ENCODE data around the gene TAF11L3. TPM values are rescaled to one million over a fixed set of nuclear protein-coding genes. Genes with fewer than 3 reads are reported as not detected.
"Not testable (repeated sequence)": the region's sequence is repeated elsewhere in the genome, so short reads cannot be mapped to it uniquely, and the experiment has no call there.

The TAF11L3 gene
- not detected for polyA plus RNA-seq (2013, experiment 1 of 4)
- polyA plus RNA-seq (2013, experiment 2 of 4), result not detected
- polyA plus RNA-seq (2013, experiment 3 of 4), result not detected
- polyA plus RNA-seq (2013, experiment 4 of 4), result not detected

DNA sequence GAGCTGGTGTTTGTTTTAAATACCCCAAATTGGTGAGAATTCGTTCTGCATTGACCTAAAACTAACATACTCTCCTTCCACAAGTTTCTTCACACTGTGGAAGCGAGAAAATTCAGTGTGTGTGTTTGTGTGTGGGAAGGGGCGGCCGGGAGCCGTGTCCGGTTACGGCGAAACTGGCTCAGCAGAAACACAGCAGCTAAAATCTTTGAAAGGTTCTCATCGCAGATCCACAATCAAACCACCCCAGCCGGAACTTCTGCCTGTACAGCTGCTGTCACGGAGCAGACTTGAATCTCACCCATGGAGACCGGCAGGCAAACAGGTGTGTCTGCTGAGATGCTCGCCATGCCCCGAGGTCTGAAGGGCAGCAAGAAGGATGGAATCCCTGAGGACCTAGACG is at the start of gene TAF11L3:
TAF11L3 (plus strand) TSS at position 301 of the 400 bp plus-strand sequence.
- H3K4me3 ChIP-seq (ENCODE audit: insufficient read depth, low read depth, low read length); H3K9me3 ChIP-seq (ENCODE audit: control insufficient read depth, low read length); H3K36me3 ChIP-seq (ENCODE audit: control insufficient read depth, insufficient read depth, low read length); H3K4me1 ChIP-seq (ENCODE audit: control insufficient read depth, insufficient read depth, low read length); H3K27ac ChIP-seq (ENCODE audit: insufficient read depth, low read depth, low read length, poor library complexity, severe bottlenecking); H3K27me3 ChIP-seq (ENCODE audit: control insufficient read depth, insufficient read depth, low read length, poor library complexity, severe bottlenecking): not testable (repeated sequence)
- no CpG with 5 or more reads among the region's 15 CpGs for WGBS, 2 experiments

DNA sequence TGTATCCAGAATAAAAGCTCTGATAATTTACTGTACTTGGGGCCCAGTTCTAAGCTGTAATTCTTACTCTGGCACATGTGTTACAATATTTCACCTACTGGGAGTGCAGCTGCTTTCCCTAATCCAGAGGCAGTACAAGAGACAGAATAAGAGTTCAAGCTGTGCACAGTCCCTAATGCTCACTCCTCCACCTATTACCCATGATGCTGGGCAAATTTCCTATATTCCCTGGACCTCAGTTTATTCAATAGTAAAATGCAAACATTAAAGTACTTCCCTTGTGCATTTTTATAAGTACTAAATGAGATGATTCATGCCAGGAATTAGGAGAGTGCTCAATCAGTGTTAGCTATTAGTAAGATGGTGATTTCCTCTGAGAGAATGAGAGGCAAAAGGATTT is 48.1 kb upstream of the TAF11L3 start:
- Histone ChIP-seq H3K27ac (ENCODE audit: insufficient read depth, low read depth, low read length, poor library complexity, severe bottlenecking) (no peak overlapping the region), H3K27me3 (ENCODE audit: control insufficient read depth, insufficient read depth, low read length, poor library complexity, severe bottlenecking) (no peaks in the 10 kb centered on the region), H3K36me3 (ENCODE audit: control insufficient read depth, insufficient read depth, low read length) (no peaks in the 10 kb centered on the region), H3K4me1 (ENCODE audit: control insufficient read depth, insufficient read depth, low read length) (no peaks in the 10 kb centered on the region), H3K4me3 (ENCODE audit: insufficient read depth, low read depth, low read length) (no peak overlapping the region), H3K9me3 (ENCODE audit: control insufficient read depth, low read length) (no peaks in the 10 kb centered on the region)

DNA sequence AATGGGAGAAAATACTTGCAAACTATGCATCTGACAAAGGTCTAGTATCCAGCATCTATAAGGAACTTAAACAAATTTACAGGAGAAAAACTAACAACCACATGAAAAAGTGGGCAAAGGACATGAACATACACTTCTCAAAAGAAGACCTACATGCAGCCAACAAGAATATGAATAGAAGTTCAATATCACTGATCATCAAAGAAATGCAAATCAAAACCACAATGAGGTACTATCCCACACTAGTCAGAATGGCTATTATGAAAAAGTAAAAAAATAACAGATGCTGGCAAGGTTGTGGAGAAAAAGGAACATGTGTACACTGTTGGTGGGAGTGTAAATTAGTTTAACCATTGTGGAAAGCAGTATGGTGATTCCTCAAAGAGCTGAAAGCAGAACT is 43.1 kb upstream of the TAF11L3 start:
- not testable (repeated sequence) for H3K4me3 ChIP-seq (ENCODE audit: insufficient read depth, low read depth, low read length); H3K36me3 ChIP-seq (ENCODE audit: control insufficient read depth, insufficient read depth, low read length); H3K27ac ChIP-seq (ENCODE audit: insufficient read depth, low read depth, low read length, poor library complexity, severe bottlenecking); H3K9me3 ChIP-seq (ENCODE audit: control insufficient read depth, low read length); H3K27me3 ChIP-seq (ENCODE audit: control insufficient read depth, insufficient read depth, low read length, poor library complexity, severe bottlenecking); H3K4me1 ChIP-seq (ENCODE audit: control insufficient read depth, insufficient read depth, low read length)

DNA sequence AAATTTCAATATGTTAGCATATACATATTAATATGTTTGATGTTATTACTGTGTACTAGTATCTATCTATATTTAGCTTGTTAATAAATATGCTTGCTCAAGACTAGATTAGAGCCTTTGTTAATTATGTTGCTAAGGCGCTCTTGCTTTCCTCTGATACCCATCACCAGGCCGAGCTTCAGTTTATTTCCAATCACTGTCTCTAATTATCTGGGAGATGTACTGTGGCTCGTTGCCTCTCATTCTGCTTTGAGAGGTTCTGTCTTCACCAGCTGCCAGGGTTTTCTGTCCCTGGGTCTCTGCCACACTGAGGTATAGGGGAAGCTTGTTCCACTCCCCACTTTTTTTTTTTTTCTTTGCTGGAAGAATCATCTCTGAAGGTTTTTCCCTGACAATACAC is 41.1 kb upstream of the TAF11L3 start:
- WGBS, 2 experiments, result 92 to 98% methylated on average over 3 of the region's 3 CpGs
- no peaks in the 10 kb centered on the region for H3K27me3 ChIP-seq (ENCODE audit: control insufficient read depth, insufficient read depth, low read length, poor library complexity, severe bottlenecking)
- H3K4me3 ChIP-seq (ENCODE audit: insufficient read depth, low read depth, low read length), result no peak overlapping the region
- no peaks in the 10 kb centered on the region for H3K36me3 ChIP-seq (ENCODE audit: control insufficient read depth, insufficient read depth, low read length)
- H3K9me3 ChIP-seq (ENCODE audit: control insufficient read depth, low read length), result no peaks in the 10 kb centered on the region
- H3K4me1 ChIP-seq (ENCODE audit: control insufficient read depth, insufficient read depth, low read length), result peaks cover 5% of the 10 kb centered on the region
- no peak overlapping the region for H3K27ac ChIP-seq (ENCODE audit: insufficient read depth, low read depth, low read length, poor library complexity, severe bottlenecking)

DNA sequence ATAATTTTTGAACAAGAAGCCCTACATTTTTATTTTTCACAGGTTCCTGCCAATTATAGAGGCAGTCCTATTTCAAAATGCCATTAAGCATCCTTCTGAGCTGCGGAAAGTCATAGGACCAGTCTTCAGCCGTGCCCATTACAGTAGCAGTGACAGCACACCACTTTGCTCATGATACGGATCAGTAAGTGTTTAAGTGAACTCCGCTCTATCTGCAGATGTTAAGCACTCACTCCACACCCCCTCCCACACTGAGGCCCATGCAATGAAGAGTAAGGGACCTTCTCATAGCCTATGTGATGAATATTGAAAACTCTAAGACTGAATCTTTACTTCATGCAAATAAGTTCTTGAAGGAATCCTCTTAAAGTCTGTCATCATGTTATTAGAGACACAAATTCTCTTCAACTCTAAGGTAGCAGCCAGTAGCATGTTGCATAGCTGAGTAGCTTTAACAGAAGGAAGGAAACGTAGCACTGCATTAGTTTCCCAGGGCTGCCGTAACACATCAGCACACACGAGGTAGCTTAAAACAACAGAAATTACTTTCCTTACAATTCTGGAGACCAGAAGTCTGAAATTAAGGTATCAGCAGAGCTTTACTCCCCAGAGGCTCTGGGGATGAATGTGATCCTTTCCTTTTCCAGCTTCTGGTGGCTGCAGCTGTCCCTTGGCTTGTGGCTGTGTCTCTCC is 40.4 kb upstream of the TAF11L3 start:
- WGBS, 2 experiments, result 89 to 94% methylated on average over 7 of the region's 7 CpGs
- Histone ChIP-seq H3K9me3 (ENCODE audit: control insufficient read depth, low read length) (no peaks in the 10 kb centered on the region), H3K27ac (ENCODE audit: insufficient read depth, low read depth, low read length, poor library complexity, severe bottlenecking) (no peak overlapping the region), H3K36me3 (ENCODE audit: control insufficient read depth, insufficient read depth, low read length) (no peaks in the 10 kb centered on the region), H3K27me3 (ENCODE audit: control insufficient read depth, insufficient read depth, low read length, poor library complexity, severe bottlenecking) (no peaks in the 10 kb centered on the region), H3K4me3 (ENCODE audit: insufficient read depth, low read depth, low read length) (no peak overlapping the region), H3K4me1 (ENCODE audit: control insufficient read depth, insufficient read depth, low read length) (peaks cover 5% of the 10 kb centered on the region)

DNA sequence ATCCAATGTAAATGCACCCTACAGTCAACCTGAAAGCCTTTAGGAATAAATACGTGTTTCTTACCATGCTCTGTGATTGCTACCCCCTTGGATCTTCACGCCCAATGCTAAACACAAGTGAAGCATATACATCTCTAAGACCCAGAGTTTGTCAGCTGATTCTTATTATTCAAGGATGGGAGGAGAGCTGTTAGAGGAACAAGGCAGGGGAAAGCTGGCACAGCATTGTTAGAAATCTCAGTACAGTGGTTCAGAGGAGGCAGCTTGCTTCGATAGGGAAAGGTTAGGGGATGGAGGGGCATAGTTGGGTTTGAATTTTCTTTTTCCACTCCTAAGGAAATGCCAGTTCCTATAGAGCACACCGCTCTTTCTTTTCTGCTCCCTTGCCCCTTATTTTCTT is 36.8 kb upstream of the TAF11L3 start:
- H3K36me3 ChIP-seq (ENCODE audit: control insufficient read depth, insufficient read depth, low read length), result no peaks in the 10 kb centered on the region
- H3K27me3 ChIP-seq (ENCODE audit: control insufficient read depth, insufficient read depth, low read length, poor library complexity, severe bottlenecking), result no peaks in the 10 kb centered on the region
- WGBS, 2 experiments, result 66 to 71% methylated on average over 4 of the region's 4 CpGs
- H3K4me1 ChIP-seq (ENCODE audit: control insufficient read depth, insufficient read depth, low read length), result peaks cover 5% of the 10 kb centered on the region
- H3K9me3 ChIP-seq (ENCODE audit: control insufficient read depth, low read length), result no peaks in the 10 kb centered on the region
- no peak overlapping the region for H3K4me3 ChIP-seq (ENCODE audit: insufficient read depth, low read depth, low read length)
- H3K27ac ChIP-seq (ENCODE audit: insufficient read depth, low read depth, low read length, poor library complexity, severe bottlenecking), result no peak overlapping the region

DNA sequence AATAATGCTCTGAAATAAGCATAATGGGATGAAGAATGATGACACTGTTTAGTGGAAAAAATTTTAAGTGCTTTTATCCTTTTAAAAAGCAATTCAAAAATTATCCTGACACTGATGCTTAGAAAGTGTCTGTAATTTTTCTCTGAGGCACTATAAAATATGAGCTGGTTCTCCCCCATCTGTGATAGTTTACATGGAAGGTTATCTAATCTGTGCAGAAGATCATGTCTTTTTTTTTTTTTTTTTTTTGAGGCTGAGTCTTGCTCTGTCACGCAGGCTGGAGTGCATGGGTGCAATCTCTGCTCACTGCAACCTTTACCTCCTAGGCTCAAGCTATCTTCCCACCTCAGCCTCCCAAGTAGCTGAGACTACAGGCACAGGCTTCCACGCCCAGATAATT is 35.4 kb upstream of the TAF11L3 start:
- 82 to 94% methylated on average over 2 of the region's 2 CpGs for WGBS, 2 experiments
- H3K4me3 ChIP-seq (ENCODE audit: insufficient read depth, low read depth, low read length), result no peak overlapping the region
- H3K9me3 ChIP-seq (ENCODE audit: control insufficient read depth, low read length), result no peaks in the 10 kb centered on the region
- H3K36me3 ChIP-seq (ENCODE audit: control insufficient read depth, insufficient read depth, low read length), result no peaks in the 10 kb centered on the region
- H3K27ac ChIP-seq (ENCODE audit: insufficient read depth, low read depth, low read length, poor library complexity, severe bottlenecking), result no peak overlapping the region
- peaks cover 5% of the 10 kb centered on the region for H3K4me1 ChIP-seq (ENCODE audit: control insufficient read depth, insufficient read depth, low read length)
- no peaks in the 10 kb centered on the region for H3K27me3 ChIP-seq (ENCODE audit: control insufficient read depth, insufficient read depth, low read length, poor library complexity, severe bottlenecking)

DNA sequence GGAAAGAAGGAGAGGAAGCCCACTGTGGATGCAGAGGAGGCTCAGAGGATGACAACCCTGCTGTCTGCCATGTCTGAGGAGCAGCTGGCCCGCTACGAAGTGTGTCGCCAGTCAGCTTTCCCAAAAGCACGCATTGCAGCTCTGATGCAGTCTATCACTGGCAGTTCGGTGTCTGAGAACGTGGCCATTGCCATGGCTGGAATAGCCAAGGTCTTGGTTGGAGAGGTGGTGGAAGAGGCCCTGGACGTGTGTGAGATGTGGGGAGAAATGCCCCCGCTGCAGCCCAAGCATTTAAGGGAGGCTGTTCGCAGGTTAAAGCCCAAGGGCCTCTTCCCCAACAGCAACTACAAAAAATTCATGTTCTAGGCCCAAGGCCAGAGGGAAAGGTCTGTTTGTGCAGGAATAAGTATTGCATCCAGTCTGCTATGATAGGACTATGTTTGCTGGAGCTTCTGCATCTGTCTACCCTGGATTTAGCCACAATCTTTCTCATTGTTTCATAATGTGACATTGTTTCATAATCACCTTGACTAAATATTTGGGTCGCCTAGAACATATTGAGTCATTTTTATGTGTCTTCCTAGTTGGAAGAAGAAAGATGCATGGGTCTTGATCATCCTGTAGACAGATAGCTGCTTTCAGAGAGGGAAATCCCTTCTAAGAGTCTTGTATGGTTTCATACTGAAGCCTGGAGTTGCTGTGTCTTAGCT is 31.5 kb upstream of the TAF11L3 start:
- H3K27me3 ChIP-seq (ENCODE audit: control insufficient read depth, insufficient read depth, low read length, poor library complexity, severe bottlenecking); H3K4me3 ChIP-seq (ENCODE audit: insufficient read depth, low read depth, low read length); H3K4me1 ChIP-seq (ENCODE audit: control insufficient read depth, insufficient read depth, low read length); H3K27ac ChIP-seq (ENCODE audit: insufficient read depth, low read depth, low read length, poor library complexity, severe bottlenecking); H3K36me3 ChIP-seq (ENCODE audit: control insufficient read depth, insufficient read depth, low read length); H3K9me3 ChIP-seq (ENCODE audit: control insufficient read depth, low read length): not testable (repeated sequence)
- 97% methylated on average over 7 to 8 of the region's 10 CpGs for WGBS, 2 experiments

DNA sequence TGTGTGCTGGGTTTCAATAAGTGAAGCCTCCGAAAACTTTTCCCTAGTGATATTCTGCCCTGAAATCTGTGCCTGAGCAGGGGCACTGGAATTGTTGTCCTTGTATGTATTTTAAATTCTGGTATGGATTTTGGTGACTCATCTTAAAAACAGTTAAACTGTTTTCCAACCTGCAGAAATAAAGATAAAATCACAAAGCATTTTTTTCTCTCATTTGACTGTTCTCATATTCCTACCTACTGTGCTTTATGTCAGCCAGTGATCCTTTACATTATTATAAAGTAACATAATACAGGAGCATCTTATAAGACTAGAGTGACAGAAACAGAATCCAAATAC is 31.0 kb upstream of the TAF11L3 start:
- WGBS, 2 experiments, result 97 to 100% methylated on average over 1 of the region's 1 CpG
- no peaks in the 10 kb centered on the region for H3K27me3 ChIP-seq (ENCODE audit: control insufficient read depth, insufficient read depth, low read length, poor library complexity, severe bottlenecking)
- no peaks in the 10 kb centered on the region for H3K9me3 ChIP-seq (ENCODE audit: control insufficient read depth, low read length)
- H3K4me3 ChIP-seq (ENCODE audit: insufficient read depth, low read depth, low read length), result no peak overlapping the region
- H3K27ac ChIP-seq (ENCODE audit: insufficient read depth, low read depth, low read length, poor library complexity, severe bottlenecking), result no peak overlapping the region
- no peaks in the 10 kb centered on the region for H3K36me3 ChIP-seq (ENCODE audit: control insufficient read depth, insufficient read depth, low read length)
- H3K4me1 ChIP-seq (ENCODE audit: control insufficient read depth, insufficient read depth, low read length), result no peaks in the 10 kb centered on the region

DNA sequence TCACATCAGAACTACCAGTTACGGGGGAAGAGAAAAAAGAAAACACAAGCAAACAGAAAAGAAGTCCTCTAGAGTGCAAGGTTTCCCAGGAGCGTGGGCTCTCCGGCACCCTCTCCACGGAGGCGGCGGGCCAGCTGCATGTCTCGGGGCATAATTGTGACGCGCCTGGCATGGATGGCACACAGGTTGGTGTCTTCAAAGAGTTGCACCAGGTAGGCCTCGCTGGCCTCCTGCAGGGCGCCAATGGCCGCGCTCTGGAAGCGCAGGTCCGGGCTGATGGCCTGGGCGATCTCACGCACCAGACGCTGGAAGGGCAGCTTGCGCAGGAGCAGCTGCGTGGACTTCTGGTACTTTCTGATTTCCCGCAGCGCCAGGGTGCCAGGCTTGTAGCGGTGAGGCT is 26.9 kb upstream of the TAF11L3 start:
- not testable (repeated sequence) for H3K4me1 ChIP-seq (ENCODE audit: control insufficient read depth, insufficient read depth, low read length)

More for the DNA sequence above, 26.9 kb upstream of the TAF11L3 start:
- not testable (repeated sequence) for H3K4me3 ChIP-seq (ENCODE audit: insufficient read depth, low read depth, low read length); H3K27ac ChIP-seq (ENCODE audit: insufficient read depth, low read depth, low read length, poor library complexity, severe bottlenecking); H3K36me3 ChIP-seq (ENCODE audit: control insufficient read depth, insufficient read depth, low read length); H3K9me3 ChIP-seq (ENCODE audit: control insufficient read depth, low read length); H3K27me3 ChIP-seq (ENCODE audit: control insufficient read depth, insufficient read depth, low read length, poor library complexity, severe bottlenecking)
- WGBS, 2 experiments, result 97 to 98% methylated on average over 23 of the region's 23 CpGs
